Right cardiac atrium (tissue), 5 donors: Measurements from ENCODE around the gene JCAD. TPM values are rescaled to one million over a fixed set of nuclear protein-coding genes. Genes with fewer than 3 reads are reported as not detected.
"Not testable (repeated sequence)": the region's sequence is repeated elsewhere in the genome, so short reads cannot be mapped to it uniquely, and the experiment has no call there.

Experiments
- ATAC-seq, 2 donors: fragments of 200-7000 bp; cut with Tn5 transposase; one replicate each; pipeline versions ENCODE4 v1.8.0 to v1.9.1; 2020; ENCODE audit warnings: moderate library complexity in 2 of 2, mild to moderate bottlenecking in 1 of 2
- DNase-seq, 3 donors: peaks; one replicate each; pipeline ENCODE4 v3.0.0-alpha.2; 2020
- H3K27ac ChIP-seq: one replicate; pipeline ENCODE4 v1.5.1; 2013; ENCODE audit warnings: mild to moderate bottlenecking, low read length, control low read depth, moderate library complexity
- H3K27me3 ChIP-seq: one replicate; pipeline ENCODE4 v1.6.1; 2013; ENCODE audit not compliant: control insufficient read depth, insufficient read depth
- H3K4me1 ChIP-seq: one replicate; pipeline ENCODE4 v1.6.1; 2013; ENCODE audit warnings: low read length; ENCODE audit not compliant: control insufficient read depth, insufficient read depth
- H3K4me3 ChIP-seq: one replicate; pipeline ENCODE4 v1.5.1; 2013; ENCODE audit warnings: low read length, control low read depth
- H3K9me3 ChIP-seq: one replicate; pipeline ENCODE4 v1.6.1; 2013; ENCODE audit warnings: low read length; ENCODE audit not compliant: control insufficient read depth
- WGBS: extraction: QIAGEN DNeasy Blood & Tissue Kit; methylation state at CpG from one replicate; pipeline ENCODE4 v1.1.7; 2013; 5-methylcytosine and 5-hydroxymethylcytosine counted together
- intact Hi-C, 4 donors: fragments of 100-400 bp; cut with DNase I; formaldehyde crosslinking; loops; one replicate each; pipeline versions ENCODE4 v1.11.0 to v1.14.0; 2022 to 2023
- polyA plus RNA-seq: library from polyadenylated mRNA; stranded (reverse); fragments of 200-250 nt; gene quantifications from one replicate; pipeline ENCODE4 v1.2.3, GENCODE V29; 2013
- total RNA-seq, 4 donors: library from RNA; stranded (reverse); fragmentation: NEBNext Ultra II Directional; extraction: Animal tissue kit (Norgen Biotek cat#: 25700); gene quantifications; one replicate each; pipeline ENCODE4 v1.2.1, GENCODE V29; 2021
- donor health status: healthy with polysubstance abuse.
- donor health status: DM: no; HTN: yes; CAD: no.
- donor health status: DM: no; HTN: no; CAD: no.
- donor health status: DM: no; HTN: yes; CAD: no; lungs with severe emphysema.
- donor health status: DM: yes; HTN: yes; CAD: no.

JCAD gene
- total and polyA plus RNA-seq, 5 donors, result 17.6 to 76.7 (median 37.7) TPM

DNA sequence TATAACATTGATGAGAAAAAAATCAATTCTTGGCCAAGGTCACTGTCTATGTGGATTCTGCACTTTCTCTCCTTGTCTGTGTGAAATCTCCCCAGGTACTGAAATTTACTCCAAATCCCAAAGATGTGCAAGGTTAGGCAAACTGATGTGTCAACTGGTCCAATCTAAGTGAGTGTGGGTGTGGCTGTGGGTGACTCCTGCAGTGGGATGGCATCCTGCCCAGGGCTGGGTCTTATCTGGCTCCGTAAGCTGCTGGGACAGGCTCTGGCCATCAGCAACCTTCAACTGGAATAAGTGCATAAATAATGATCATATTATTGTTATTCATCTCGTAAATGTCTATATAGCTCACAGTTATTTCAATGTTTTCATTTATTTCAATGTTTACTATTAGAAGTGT is 79.3 kb downstream of the JCAD start:
- H3K4me1 ChIP-seq, result no peaks in the 10 kb centered on the region
- intact Hi-C loops, result no loop called here
- 62% methylated on average over 2 of the region's 2 CpGs for WGBS
- H3K4me3 ChIP-seq, result no peak overlapping the region
- H3K27me3 ChIP-seq, result no peaks in the 10 kb centered on the region
- ATAC-seq (peak; percentile 76 to 78), DNase-seq (peak; percentile 66 to 89 (median 78))
- peaks cover 2% of the 10 kb centered on the region for H3K9me3 ChIP-seq
- H3K27ac ChIP-seq, result no peak overlapping the region

DNA sequence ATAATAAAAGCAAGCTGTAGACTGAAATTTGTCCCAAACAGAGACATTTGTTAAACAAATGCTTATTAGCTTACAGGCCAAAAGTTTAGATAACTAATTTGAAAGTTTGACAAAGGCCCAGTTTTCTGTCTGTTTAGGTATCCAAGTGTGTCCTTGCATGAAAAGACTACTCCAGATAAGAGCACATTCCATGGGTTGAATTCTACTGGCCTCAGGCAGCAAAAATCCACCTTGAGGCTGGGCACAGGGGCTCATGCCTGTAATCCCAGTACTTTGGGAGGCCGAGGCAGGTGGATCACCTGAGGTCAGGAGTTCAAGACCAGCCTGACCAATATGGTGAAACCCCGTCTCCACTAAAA is 80.0 kb downstream of the JCAD start:
- H3K4me3 ChIP-seq, ATAC-seq, DNase-seq, H3K9me3 ChIP-seq, intact Hi-C loops, H3K27me3 ChIP-seq, H3K4me1 ChIP-seq, H3K27ac ChIP-seq: not testable (repeated sequence)
- WGBS, result 83% methylated on average over 2 of the region's 2 CpGs

DNA sequence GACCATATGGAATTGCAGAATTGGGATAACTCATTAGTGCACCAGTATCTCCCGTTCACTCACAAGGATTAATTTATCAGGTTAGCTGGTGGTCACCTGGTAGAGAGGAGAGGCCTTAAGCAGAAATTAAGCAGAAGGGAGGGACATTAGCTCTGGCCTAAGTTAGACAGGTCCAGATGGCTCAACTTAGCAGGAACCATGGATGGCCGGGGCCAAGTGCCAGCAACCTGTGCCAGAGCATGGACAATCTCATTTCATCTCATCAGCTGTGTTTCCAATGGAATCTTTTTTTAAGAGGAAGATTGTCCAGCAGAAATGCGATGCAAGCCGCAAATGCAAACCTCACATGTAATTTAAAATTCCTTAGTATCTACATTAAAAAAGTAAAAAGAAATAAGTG is 82.2 kb downstream of the JCAD start:
- Histone ChIP-seq H3K27me3 (no peaks in the 10 kb centered on the region), H3K27ac (no peak overlapping the region), H3K4me3 (no peak overlapping the region), H3K4me1 (no peaks in the 10 kb centered on the region), H3K9me3 (no peaks in the 10 kb centered on the region)
- DNase-seq (no peak), ATAC-seq (no peak)
- intact Hi-C loops, result no loop called here
- WGBS, result 58% methylated on average over 4 of the region's 4 CpGs

DNA sequence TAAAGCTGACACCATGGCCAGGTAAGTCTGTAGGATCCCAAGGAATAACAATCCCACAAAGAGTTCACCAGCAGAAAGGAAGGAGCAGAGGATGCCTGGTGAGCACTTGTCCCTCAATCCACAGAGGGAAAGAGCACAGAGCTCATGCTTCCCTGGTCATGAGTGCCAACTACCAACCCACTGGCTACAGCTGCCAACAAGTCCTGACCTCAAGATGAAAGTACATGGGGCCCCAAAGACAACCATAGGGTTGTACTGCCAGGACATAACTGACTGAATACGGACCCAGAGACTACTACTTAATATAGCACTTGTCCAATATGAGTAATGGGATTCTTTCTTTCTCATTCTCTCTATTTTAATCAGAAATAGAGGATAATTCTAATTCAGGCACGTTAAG is 83.3 kb downstream of the JCAD start:
- ATAC-seq, result no peak
- Histone ChIP-seq H3K9me3 (no peaks in the 10 kb centered on the region), H3K27me3 (no peaks in the 10 kb centered on the region), H3K27ac (no peak overlapping the region), H3K4me1 (no peaks in the 10 kb centered on the region), H3K4me3 (no peak overlapping the region)
- 81% methylated on average over 2 of the region's 2 CpGs for WGBS
- intact Hi-C loops, result no loop called here
- no peak for DNase-seq

DNA sequence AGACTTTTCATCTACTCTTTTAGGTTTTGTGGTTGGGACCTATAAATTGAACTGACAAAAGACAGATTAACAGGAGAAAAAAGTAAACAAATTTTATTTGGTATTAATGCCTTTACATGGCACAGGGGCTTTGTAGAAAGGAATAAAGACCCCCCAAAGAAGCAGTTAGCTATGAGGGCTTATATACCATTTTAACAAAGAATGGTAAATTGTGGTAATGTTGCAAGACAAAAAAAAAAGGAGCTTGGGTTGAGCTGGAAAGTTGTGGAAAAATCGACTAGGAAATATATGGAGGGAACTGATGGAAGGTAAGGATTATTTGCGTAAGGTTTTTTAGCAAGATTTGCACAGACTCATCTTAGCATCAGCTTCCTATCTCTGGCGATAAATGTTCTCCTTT is 84.6 kb downstream of the JCAD start:
- 58% methylated on average over 3 of the region's 3 CpGs for WGBS
- no peak for ATAC-seq
- Histone ChIP-seq H3K4me1 (no peaks in the 10 kb centered on the region), H3K4me3 (no peak overlapping the region), H3K9me3 (no peaks in the 10 kb centered on the region), H3K27ac (no peak overlapping the region), H3K27me3 (no peaks in the 10 kb centered on the region)
- intact Hi-C loops, result no loop called here
- DNase-seq, result no peak

DNA sequence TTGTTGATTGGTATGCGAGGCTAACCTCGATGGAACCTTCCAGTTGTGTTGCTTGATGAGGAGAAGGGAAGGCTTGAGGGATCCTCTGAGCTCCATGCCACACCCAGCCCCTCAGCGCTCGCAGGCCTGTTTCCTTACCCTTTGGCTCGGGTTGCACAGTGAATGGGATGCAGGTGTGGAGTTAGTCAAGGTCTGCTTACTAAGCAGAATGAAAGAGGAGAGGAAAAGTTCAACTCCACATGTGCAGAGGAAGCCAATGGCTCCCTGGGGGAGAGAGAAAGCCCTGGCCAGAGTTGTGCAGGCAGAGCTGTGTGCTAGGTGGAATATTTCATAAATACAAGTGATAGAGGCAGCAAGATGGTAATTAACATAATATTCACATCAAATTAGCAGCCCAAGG is 85.5 kb downstream of the JCAD start:
- H3K27me3 ChIP-seq, result no peaks in the 10 kb centered on the region
- WGBS, result 83% methylated on average over 5 of the region's 5 CpGs
- intact Hi-C loops, result no loop called here
- H3K27ac ChIP-seq, result no peak overlapping the region
- no peak overlapping the region for H3K4me3 ChIP-seq
- DNase-seq (no peak), ATAC-seq (no peak)
- H3K9me3 ChIP-seq, result no peaks in the 10 kb centered on the region
- no peaks in the 10 kb centered on the region for H3K4me1 ChIP-seq

DNA sequence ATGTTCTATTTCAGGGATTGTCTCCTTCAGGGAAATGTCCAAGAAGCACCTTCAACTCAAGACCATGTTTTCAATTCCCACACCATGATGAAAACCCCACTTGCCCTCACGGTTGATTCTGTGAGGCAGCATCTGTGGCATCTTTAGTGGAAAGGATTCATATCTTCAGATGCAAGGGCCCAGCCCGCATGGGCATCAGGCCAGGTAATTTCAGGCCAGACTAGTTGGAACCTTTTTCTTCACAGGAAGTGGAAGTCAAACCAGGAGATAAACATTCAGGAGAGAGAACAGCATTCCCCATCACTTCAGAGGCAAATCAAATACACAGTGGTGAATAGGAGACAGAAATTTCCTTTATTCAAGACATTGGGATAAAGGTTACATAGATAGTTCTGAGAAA is 88.8 kb downstream of the JCAD start:
- Histone ChIP-seq H3K27me3 (no peaks in the 10 kb centered on the region), H3K4me1 (no peaks in the 10 kb centered on the region), H3K4me3 (no peak overlapping the region), H3K9me3 (no peaks in the 10 kb centered on the region), H3K27ac (no peak overlapping the region)
- intact Hi-C loops, result no loop called here
- peak; percentile 31 to 73 (median 59) for DNase-seq
- ATAC-seq, result peak in 1 of 2 donors; percentile 57
- WGBS, result 41% methylated on average over 2 of the region's 2 CpGs

DNA sequence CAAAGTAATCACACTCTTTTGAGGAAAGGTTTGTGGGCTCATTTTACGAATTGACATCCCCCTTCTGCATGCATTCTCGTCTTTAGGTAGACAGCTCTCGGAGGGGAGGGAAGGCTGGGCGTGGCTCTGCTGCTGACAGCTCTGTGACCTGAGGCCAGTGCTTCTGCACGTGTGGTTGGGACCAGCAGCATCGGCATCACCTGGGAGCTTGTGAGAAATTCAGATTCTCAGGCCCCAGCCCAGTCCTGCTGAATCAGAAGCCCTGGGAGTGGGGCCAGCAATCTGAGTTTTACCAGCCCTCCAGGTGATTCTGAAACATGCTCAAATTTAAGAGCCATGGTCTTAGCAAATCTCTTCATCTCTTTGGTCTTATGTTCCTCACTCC is 89.4 kb downstream of the JCAD start:
- WGBS, result 73% methylated on average over 6 of the region's 6 CpGs
- no peak overlapping the region for H3K4me3 ChIP-seq
- DNase-seq, result no peak
- no peak overlapping the region for H3K27ac ChIP-seq
- no peaks in the 10 kb centered on the region for H3K27me3 ChIP-seq
- no peaks in the 10 kb centered on the region for H3K9me3 ChIP-seq
- H3K4me1 ChIP-seq, result no peaks in the 10 kb centered on the region
- intact Hi-C loops, result no loop called here
- ATAC-seq, result no peak

DNA sequence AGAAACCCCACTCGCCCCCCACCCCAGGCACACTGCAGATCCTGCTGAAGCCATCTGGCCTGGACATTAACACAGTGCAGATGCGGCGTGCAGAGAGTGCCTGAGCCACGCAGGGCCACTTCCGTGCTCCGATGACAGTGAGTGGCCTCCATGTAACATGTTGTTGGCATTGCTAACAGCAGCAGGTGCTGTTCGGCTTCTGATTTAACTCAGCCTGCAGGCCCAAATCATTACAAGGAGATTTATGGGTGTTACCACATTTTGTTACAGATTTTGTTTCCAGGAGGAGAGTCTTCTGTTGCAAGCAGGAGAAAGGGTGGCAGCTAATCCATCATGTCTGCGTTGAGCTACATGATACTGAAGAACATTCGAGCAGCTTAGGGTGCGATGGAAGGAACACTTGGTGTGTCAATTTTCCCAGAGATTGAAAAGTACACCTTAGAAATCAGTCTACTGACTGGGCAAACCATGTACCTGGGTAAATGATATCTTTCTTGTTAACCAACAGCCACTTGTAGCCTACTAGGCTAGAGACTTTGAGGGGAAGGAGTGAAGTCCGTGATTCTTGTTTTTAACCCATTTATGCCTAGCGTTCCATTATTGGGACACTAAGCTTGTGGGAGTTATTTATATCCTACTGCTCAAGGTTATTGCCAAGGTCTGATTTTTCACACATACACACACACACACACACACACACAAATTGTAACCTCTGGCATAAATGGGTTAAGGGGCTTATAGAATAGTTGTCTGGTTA is 90.0 kb downstream of the JCAD start:
- H3K9me3 ChIP-seq, result no peaks in the 10 kb centered on the region
- no peaks in the 10 kb centered on the region for H3K4me1 ChIP-seq
- intact Hi-C loops, result no loop called here
- H3K4me3 ChIP-seq, result no peak overlapping the region
- ATAC-seq (no peak), DNase-seq (no peak)
- WGBS, result 91% methylated on average over 12 of the region's 12 CpGs
- H3K27me3 ChIP-seq, result no peaks in the 10 kb centered on the region
- H3K27ac ChIP-seq, result no peak overlapping the region

DNA sequence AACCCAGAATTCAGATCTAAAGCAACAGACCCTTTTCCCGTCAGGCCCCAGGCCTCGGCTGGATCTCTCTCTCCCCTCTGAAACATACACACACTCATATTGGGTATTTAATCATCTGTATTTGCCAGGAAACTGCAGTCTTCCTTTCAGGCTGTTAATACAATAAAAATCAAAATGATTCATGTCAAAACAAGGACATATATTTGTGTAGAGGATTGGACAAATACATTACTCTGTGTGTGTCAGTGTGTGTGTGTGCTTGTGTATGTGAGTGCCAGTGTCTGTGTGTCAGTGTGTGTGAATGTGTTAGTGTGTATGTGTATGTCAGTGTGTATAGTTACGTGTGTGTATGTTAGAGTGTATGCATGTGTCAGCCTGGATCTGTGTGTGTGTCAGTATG is 90.8 kb downstream of the JCAD start:
- H3K4me3 ChIP-seq, result no peak overlapping the region
- 65% methylated on average over 3 of the region's 3 CpGs for WGBS
- no peak for ATAC-seq
- DNase-seq, result no peak
- no peak overlapping the region for H3K27ac ChIP-seq
- no peaks in the 10 kb centered on the region for H3K4me1 ChIP-seq
- no peaks in the 10 kb centered on the region for H3K27me3 ChIP-seq
- no peaks in the 10 kb centered on the region for H3K9me3 ChIP-seq
- intact Hi-C loops, result no loop called here

DNA sequence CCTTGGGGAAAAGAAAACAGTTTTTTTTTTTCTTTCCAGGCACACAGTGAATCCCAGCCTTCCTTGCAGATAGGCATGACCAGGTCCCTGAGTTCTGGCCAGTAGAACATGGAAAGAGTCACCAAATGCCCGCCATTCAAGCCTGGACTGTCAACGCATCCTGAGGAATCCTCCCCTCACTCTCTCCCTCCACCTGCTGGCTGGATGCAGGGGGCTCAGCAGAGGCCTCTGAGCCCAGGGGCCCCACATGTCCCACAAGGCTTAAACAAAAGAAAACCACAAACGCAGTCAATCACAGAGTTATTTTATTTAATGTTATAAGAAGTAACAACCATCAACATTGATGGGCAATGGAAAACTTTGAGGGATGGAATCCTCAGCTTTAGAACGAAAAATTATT is 93.1 kb downstream of the JCAD start:
- intact Hi-C loops, result no loop called here
- no peaks in the 10 kb centered on the region for H3K4me1 ChIP-seq
- DNase-seq (no peak), ATAC-seq (no peak)
- H3K27ac ChIP-seq, result no peak overlapping the region
- H3K4me3 ChIP-seq, result no peak overlapping the region
- no peaks in the 10 kb centered on the region for H3K27me3 ChIP-seq
- 95% methylated on average over 4 of the region's 4 CpGs for WGBS
- no peaks in the 10 kb centered on the region for H3K9me3 ChIP-seq
